GM19351 (cell line): ENCODE data around the gene ETV6.
"Not testable (repeated sequence)": the region's sequence is repeated elsewhere in the genome, so short reads cannot be mapped to it uniquely, and the experiment has no call there.

ENCODE experiments used
- ATAC-seq: cut with Tn5 transposase; IDR thresholded peaks from one replicate; pipeline ENCODE4 v1.9.1; 2021; ENCODE audit warnings: mild to moderate bottlenecking, moderate library complexity; ENCODE audit not compliant: unreplicated experiment

The ETV6 gene

GRCh38 chr12:11901701-11902524 is 252.4 kb downstream of the ETV6 start:
- ATAC-seq, result peak; percentile 58

GRCh38 chr12:11902525-11902875 is 253.0 kb downstream of the ETV6 start:
- ATAC-seq, result peak; percentile 29

GRCh38 chr12:11904124-11904523 is 254.7 kb downstream of the ETV6 start:
- no peak for ATAC-seq

- no peak for ATAC-seq
Measured at GRCh38 chr12:11905534-11905933, 256.1 kb downstream of the ETV6 start.

- ATAC-seq, result no peak
Measured at GRCh38 chr12:11906286-11906935, 256.9 kb downstream of the ETV6 start.

- ATAC-seq, result no peak
Measured at GRCh38 chr12:11907625-11908024, 258.2 kb downstream of the ETV6 start.

DNA sequence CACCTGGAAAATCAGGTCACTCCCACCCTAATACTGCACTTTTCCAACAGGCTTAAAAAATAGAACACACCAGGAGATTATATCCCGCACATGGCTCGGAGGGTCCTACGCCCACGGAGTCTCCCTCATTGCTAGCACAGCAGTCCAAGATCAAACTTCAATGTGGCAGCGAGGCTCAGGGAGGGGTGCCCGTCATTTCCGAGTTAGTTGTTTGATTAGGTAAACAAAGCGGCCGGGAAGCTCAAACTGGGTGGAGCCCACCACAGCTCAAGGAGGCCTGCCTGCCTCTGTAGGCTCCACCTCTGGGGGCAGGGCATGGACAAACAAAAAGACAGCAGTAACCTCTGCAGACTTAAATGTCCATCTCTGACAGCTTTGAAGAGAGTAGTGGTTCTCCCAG is 259.9 kb downstream of the ETV6 start:
- not testable (repeated sequence) for ATAC-seq

DNA sequence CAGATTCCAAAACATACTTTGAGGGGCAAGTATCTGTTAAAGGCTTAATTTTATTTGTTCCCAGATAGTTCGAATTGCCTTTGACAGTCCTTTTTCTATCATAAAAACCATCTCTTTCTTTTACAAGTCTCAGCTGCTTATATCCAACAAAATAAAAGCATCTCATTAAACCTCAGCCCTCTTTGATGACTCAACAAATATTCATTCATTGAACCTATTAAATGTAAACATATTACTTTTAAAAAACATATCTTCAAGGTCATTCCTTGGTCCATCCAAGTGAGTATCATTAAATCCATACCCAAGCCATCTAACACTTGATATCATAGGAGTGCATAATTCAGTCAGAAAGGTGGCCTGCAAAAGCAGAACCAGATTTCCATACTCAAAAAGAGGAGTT is 266.6 kb downstream of the ETV6 start:
- ATAC-seq, result no peak

DNA sequence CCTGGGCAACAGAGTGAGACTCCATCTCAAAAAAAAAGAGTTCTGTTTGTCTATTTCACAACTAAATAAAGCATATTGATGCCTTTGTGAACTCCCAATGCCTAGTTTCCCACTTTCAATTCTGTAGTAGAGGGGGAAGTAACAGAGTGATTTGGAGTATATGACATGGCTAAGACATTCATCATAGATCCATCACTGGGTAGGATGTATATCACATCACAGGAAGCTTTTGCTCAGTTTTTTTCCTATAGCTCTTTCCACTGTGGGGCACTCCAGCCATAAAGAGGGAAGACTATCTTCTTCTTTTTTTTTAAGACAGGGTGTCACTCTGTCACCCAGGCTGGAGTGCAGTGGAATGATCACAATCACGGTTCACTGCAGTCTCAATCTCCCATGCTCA is 267.3 kb downstream of the ETV6 start:
- ATAC-seq, result no peak

DNA sequence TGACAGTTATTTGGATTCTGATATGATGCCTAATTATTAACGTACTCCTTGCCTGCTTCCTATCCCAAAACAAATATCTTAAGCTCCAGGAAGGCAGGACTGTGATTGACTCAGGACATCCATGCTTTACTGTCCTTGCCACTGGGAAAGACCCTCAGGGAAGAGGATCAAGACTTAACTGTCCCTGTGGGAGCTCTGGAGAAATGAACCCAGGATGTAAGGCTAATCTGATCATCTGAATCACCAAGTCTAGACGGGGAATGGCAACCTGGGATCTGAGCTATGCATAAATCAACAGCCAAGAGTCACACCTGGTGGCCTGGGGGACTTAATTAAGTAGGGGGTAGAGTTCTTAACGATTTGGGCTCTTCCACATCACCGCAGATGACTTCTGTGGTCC is 268.0 kb downstream of the ETV6 start:
- no peak for ATAC-seq

GRCh38 chr12:11920231-11920630 is 270.8 kb downstream of the ETV6 start:
- no peak for ATAC-seq

- ATAC-seq, result no peak
Measured at GRCh38 chr12:11922361-11922760, 272.9 kb downstream of the ETV6 start.

- ATAC-seq, result no peak
Measured at GRCh38 chr12:11923067-11923466, 273.6 kb downstream of the ETV6 start.

DNA sequence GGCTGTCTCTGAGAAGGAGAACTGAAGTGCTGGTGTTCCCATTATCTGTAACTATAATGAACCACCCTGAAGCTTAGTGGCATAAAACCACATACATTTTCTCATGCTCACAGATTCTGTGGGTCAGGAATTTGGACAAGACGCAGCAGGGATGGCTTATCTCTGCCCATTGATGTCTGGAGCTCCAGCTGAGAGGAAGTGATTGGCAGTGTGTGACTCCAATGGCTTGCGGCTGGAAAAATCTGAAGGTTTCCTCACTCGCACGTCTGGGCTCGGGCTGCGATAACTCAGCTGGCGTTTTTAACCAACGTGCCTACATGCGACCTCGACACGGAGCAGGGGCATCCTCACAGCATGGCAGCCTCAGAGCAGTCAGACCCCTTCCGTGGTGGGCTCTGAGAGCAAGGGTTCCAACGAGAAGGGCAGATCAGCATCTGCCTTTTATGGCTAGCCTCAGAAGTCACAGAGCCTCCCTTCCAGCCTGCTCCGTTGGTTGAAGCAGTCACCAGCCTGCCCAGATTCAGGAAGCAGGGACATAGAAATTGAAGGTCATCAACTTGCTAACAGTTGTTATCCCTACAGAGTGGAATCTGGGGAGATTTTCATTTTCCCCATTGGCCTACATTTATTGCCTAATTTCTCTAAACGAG is 277.9 kb downstream of the ETV6 start:
- ATAC-seq, result no peak

DNA sequence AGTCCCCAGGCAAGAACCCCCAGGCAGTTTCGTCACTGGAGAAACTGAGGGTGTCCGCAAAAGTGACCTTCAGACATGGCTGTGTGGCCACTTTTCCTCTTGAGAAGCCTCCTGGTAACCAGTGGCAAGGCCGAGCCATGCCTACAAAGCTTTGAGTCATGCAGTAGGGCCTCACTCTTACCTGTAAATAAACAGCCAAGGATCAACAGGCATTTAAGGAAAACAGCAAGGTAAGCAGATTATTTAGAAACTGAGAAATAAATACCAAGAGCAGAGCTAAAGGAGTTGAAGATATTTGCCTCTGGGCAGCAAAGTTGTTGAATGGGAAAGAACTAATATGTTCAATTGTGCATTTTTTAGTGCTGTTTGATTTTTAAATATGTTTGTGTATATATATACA is 280.2 kb downstream of the ETV6 start:
- no peak for ATAC-seq

DNA sequence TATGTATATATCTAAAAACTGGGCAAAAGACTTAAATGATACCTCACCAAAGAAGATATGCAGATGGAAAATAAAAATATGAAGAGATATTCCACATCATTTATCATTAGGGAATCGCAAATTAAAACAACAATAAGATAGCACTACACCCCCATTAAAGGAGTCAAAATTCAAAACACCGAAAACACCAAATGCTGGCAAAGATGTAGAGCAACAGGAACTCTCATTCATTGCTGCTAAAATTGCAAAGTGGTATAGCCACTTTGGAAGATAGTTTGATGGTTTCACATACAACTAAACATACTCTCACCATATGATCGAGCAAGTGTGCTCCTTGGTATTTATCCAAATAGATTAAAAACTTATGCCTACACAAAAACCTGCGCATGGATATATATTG is 289.7 kb downstream of the ETV6 start:
- ATAC-seq, result no peak

DNA sequence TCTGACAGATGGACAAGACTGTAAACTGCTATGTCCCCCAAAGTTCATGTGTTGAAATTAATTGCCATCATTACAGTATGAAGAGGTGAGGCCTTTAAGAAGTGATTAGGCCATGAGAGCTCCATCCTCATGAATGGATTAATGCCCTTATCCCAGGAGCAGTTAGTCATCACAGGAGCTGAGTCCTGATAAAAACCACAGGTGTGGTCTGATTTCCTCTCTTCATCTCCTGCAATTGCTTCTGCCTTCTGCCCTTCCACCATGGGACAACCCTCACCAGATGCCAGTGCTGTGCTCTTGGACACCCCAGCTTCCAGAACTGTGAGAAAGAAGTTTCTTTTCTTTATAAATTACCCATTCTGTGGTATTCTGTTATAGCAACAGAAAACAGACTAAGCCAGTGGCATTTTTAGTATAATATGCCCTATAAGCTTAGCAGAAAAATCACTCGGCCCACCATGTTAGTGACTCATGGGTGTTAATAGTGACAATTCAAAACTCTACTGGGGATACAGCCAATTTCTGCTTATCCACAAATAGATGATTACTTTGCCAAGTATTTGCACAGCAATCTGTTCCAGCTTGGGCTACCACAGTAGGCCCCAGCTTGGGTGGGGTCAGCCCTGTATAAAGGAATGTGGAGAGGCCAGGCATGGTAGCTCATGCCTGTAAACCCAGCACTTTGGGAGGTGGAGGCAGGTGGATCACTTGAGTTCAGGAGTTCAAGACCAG is 292.3 kb downstream of the ETV6 start:
- no peak for ATAC-seq

DNA sequence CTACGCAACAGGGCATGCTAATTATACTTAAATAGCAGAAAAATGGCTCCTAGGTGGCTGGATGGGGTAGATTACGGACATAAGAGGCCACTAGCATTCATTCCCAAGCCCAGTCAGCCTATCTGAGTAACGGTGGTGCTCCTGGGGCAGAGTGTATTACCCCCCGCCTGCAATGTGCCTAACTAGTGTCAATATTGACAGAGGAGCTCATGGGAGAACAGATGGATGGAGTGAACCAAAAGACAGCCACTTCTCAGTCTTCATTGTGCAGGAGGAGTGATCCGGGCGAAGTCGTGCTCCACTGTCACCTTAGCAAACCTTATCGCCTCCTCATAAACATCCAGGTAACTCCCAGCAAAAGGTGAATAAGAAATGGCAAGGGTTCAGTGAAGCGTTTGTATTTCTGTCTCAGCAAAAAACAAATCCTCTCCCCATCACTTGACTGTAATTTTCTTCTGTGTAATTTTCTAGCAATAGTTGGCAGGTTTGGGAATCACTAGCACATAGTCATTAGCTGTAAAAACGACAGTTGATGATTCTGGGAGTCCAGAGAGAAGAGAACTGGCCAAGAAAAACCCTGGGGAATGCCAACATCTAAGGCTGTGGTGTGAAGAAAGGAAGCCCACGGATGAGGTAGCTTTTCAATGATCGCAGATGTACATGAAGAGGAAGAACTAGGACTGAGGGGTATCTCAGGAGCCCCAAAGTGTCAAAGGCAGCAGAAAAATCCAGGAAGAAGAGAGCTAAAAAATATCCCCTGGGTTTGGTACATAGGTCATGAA is 294.6 kb downstream of the ETV6 start:
- ATAC-seq, result no peak
